Measurements from ENCODE around the gene CHTF18. TPM values are rescaled to one million over a fixed set of nuclear protein-coding genes. Genes with fewer than 3 reads are reported as not detected.

CHTF18 gene
- total and polyA plus RNA-seq, 2 experiments from 2014 or later, result 61.3 to 129 TPM

- no peaks in the 10 kb centered on the region for H3K9me3 Mint-ChIP-seq
- H3K4me3 Mint-ChIP-seq, result no peak overlapping the region
- ATAC-seq, result no peak
- Histone ChIP-seq H3K9me2 (ENCODE audit: insufficient read depth) (no peaks in the 10 kb centered on the region), H3K27me3 (ENCODE audit: insufficient read depth) (no peaks in the 10 kb centered on the region), H3K4me3 (no peak overlapping the region), H3K36me3 (ENCODE audit: insufficient read depth) (no peaks in the 10 kb centered on the region), H3K4me1 (ENCODE audit: insufficient read depth) (no peaks in the 10 kb centered on the region), H3F3A (replicated peaks; ENCODE audit: low read depth) (peaks cover 3% of the 10 kb centered on the region; the same call in 1 of the 2 replicates), H3K27ac (ENCODE audit: low read depth) (no peak overlapping the region), H2AFZ (no peak overlapping the region), H3K79me2 (replicated peaks; ENCODE audit: insufficient read depth) (no peaks in the 10 kb centered on the region), H4K20me1 (replicated peaks; ENCODE audit: insufficient read depth) (no peaks in the 10 kb centered on the region), H3K4me2 (no peak overlapping the region)
- H3K27me3 Mint-ChIP-seq (ENCODE audit: insufficient read depth, low read depth, poor library complexity), result peaks cover 10% of the 10 kb centered on the region
- no peaks in the 10 kb centered on the region for H3K4me1 Mint-ChIP-seq
- DNase-seq (ENCODE audit: low spot score), result no peak
- no peaks in the 10 kb centered on the region for H3K36me3 Mint-ChIP-seq (ENCODE audit: low read depth)
- H3K27ac Mint-ChIP-seq, result no peak overlapping the region
- TF ChIP-seq JUNB (IDR thresholded peaks at IDR 0.05; ENCODE audit: unreplicated experiment) (no peak), STAT1 (IDR thresholded peaks at IDR 0.05; ENCODE audit: unreplicated experiment) (no peak), CREB1 (CRISPR knock-in tag; IDR thresholded peaks at IDR 0.05; ENCODE audit: low read depth) (no peak), EZH2phosphoT487 (IDR thresholded peaks at IDR 0.05; ENCODE audit: unreplicated experiment) (no peak), REST (IDR thresholded peaks at IDR 0.05; ENCODE audit: unreplicated experiment) (no peak), EZH2 (IDR thresholded peaks at IDR 0.05; ENCODE audit: low read depth, unreplicated experiment) (no peak), ZNF114 (CRISPR knock-in tag; IDR thresholded peaks at IDR 0.05) (no peak), POLR2AphosphoS5 (IDR thresholded peaks at IDR 0.05; ENCODE audit: low read depth) (no peak)
- TF ChIP-seq, protein P1, sequence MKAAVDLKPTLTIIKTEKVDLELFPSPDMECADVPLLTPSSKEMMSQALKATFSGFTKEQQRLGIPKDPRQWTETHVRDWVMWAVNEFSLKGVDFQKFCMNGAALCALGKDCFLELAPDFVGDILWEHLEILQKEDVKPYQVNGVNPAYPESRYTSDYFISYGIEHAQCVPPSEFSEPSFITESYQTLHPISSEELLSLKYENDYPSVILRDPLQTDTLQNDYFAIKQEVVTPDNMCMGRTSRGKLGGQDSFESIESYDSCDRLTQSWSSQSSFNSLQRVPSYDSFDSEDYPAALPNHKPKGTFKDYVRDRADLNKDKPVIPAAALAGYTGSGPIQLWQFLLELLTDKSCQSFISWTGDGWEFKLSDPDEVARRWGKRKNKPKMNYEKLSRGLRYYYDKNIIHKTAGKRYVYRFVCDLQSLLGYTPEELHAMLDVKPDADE (IDR thresholded peaks at IDR 0.05), result no peak
- TF ChIP-seq, protein P2, sequence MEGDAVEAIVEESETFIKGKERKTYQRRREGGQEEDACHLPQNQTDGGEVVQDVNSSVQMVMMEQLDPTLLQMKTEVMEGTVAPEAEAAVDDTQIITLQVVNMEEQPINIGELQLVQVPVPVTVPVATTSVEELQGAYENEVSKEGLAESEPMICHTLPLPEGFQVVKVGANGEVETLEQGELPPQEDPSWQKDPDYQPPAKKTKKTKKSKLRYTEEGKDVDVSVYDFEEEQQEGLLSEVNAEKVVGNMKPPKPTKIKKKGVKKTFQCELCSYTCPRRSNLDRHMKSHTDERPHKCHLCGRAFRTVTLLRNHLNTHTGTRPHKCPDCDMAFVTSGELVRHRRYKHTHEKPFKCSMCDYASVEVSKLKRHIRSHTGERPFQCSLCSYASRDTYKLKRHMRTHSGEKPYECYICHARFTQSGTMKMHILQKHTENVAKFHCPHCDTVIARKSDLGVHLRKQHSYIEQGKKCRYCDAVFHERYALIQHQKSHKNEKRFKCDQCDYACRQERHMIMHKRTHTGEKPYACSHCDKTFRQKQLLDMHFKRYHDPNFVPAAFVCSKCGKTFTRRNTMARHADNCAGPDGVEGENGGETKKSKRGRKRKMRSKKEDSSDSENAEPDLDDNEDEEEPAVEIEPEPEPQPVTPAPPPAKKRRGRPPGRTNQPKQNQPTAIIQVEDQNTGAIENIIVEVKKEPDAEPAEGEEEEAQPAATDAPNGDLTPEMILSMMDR (conservative IDR thresholded peaks at IDR 0.05; ENCODE audit: low read depth in 2 of 2), result no peak
Measured at GRCh38 chr16:776824-777223, 11.6 kb upstream of the CHTF18 start.

- H4K20me1 ChIP-seq (replicated peaks; ENCODE audit: insufficient read depth), result no peaks in the 10 kb centered on the region
- H3F3A ChIP-seq (replicated peaks; ENCODE audit: low read depth), result peaks cover 3% of the 10 kb centered on the region; the same call in 1 of the 2 replicates
- Mint-ChIP-seq H3K36me3 (ENCODE audit: low read depth) (no peaks in the 10 kb centered on the region), H3K27ac (no peak overlapping the region), H3K27me3 (ENCODE audit: insufficient read depth, low read depth, poor library complexity) (peaks cover 10% of the 10 kb centered on the region), H3K4me1 (no peaks in the 10 kb centered on the region), H3K9me3 (no peaks in the 10 kb centered on the region), H3K4me3 (no peak overlapping the region)
- no peaks in the 10 kb centered on the region for H3K79me2 ChIP-seq (replicated peaks; ENCODE audit: insufficient read depth)
- no peak overlapping the region for H3K4me3 ChIP-seq
- no peaks in the 10 kb centered on the region for H3K4me1 ChIP-seq (ENCODE audit: insufficient read depth)
- ATAC-seq (no peak), DNase-seq (ENCODE audit: low spot score) (no peak)
- no peaks in the 10 kb centered on the region for H3K9me2 ChIP-seq (ENCODE audit: insufficient read depth)
- H3K27me3 ChIP-seq (ENCODE audit: insufficient read depth), result no peaks in the 10 kb centered on the region
- no peak overlapping the region for H2AFZ ChIP-seq
- H3K27ac ChIP-seq (ENCODE audit: low read depth), result no peak overlapping the region
- H3K4me2 ChIP-seq, result no peak overlapping the region
- H3K36me3 ChIP-seq (ENCODE audit: insufficient read depth), result no peaks in the 10 kb centered on the region
- TF ChIP-seq, protein P1 (IDR thresholded peaks at IDR 0.05), result no peak
- no peak for TF ChIP-seq CREB1 (CRISPR knock-in tag; IDR thresholded peaks at IDR 0.05; ENCODE audit: low read depth)
- no peak for TF ChIP-seq ZNF114 (CRISPR knock-in tag; IDR thresholded peaks at IDR 0.05)
Measured at GRCh38 chr16:777826-778225, 10.6 kb upstream of the CHTF18 start.
